RWPE1 (cell line): Measurements from ENCODE around the gene EEIG1.

Experiments
- CTCF ChIA-PET: fragments of 350-600 bp; sonication (Branson Sonifier 250); formaldehyde crosslinking; extraction: SDS; loops from one replicate; lab custom pipeline; 2021; lab: Yijun Ruan, JAX
- POLR2A ChIA-PET: fragments of 400-600 bp; formaldehyde crosslinking; extraction: SDS; loops from one replicate; lab custom pipeline; 2020; ENCODE audit warnings: antibody characterized with exemption; ENCODE audit not compliant: low non-redundant PET; lab: Yijun Ruan, JAX
- DNase-seq: peaks from one replicate; pipeline ENCODE4 v3.0.0; 2012; ENCODE audit warnings: low spot score
- H3K27ac ChIP-seq: fragments of 450-650 bp; 2 replicates; pipeline ENCODE4 v1.5.1; 2017
- TF ChIP-seq, protein P1 (sequence below): fragments of 450-650 bp; conservative IDR thresholded peaks from 2 replicates; pipeline ENCODE4 v1.5.1; 2017; ENCODE audit warnings: low read depth, mild to moderate bottlenecking

EEIG1 gene

GRCh38 chr9:127936347-127936852 is 44.4 kb downstream of the EEIG1 start:
- ChIA-PET CTCF (no interaction called here), POLR2A (no interaction called here)
- DNase-seq = no peak
- TF ChIP-seq, protein P1, sequence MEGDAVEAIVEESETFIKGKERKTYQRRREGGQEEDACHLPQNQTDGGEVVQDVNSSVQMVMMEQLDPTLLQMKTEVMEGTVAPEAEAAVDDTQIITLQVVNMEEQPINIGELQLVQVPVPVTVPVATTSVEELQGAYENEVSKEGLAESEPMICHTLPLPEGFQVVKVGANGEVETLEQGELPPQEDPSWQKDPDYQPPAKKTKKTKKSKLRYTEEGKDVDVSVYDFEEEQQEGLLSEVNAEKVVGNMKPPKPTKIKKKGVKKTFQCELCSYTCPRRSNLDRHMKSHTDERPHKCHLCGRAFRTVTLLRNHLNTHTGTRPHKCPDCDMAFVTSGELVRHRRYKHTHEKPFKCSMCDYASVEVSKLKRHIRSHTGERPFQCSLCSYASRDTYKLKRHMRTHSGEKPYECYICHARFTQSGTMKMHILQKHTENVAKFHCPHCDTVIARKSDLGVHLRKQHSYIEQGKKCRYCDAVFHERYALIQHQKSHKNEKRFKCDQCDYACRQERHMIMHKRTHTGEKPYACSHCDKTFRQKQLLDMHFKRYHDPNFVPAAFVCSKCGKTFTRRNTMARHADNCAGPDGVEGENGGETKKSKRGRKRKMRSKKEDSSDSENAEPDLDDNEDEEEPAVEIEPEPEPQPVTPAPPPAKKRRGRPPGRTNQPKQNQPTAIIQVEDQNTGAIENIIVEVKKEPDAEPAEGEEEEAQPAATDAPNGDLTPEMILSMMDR = no peak
- H3K27ac ChIP-seq = peak overlapping the region; percentile 75

DNA sequence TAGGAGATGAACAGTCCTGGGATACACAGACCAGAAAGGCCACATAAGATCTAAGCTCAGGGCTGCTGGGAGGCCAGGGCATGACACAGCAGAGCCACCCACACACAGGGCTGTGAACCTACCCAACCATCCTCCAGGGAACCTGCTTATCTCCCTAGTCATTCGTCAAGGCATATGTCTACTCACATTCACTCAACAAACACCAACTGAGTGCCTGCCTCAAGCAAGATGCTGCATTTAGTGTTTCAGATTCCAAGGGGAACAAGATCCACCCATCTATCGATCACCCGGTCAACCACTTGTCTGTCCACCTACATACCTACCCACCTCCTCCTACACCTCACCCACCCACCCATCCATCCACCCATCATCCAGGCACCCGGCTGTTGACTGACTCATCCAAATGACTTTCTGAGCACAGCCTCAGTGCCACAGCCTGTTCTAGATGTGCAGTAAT is 45.0 kb downstream of the EEIG1 start:
- H3K27ac ChIP-seq = peak overlapping the region; percentile 75
- no peak for DNase-seq
- ChIA-PET CTCF (interaction anchor here (0.5 kb wide), 1 partner anchor 180 kb away, joined by 4 read pairs; no protein-coding TSS in a partner anchor), POLR2A (interaction anchor here (0.5 kb wide), 1 partner anchor 100 kb away, joined by 12 read pairs; no protein-coding TSS in a partner anchor)
- TF ChIP-seq, protein P1 = no peak

- ChIA-PET CTCF (interaction anchor here (0.6 to 0.9 kb wide), 2 partner anchors 100 to 770 kb away, joined by 4 to 6 read pairs; no protein-coding TSS in a partner anchor), POLR2A (interaction anchor here (0.5 kb wide), 1 partner anchor 101 kb away, joined by 12 read pairs; no protein-coding TSS in a partner anchor)
- peak overlapping the region; percentile 75 for H3K27ac ChIP-seq
- TF ChIP-seq, protein P1 = no peak
- DNase-seq = no peak
Observed at GRCh38 chr9:127934986-127935385, 45.8 kb downstream of the EEIG1 start.

DNA sequence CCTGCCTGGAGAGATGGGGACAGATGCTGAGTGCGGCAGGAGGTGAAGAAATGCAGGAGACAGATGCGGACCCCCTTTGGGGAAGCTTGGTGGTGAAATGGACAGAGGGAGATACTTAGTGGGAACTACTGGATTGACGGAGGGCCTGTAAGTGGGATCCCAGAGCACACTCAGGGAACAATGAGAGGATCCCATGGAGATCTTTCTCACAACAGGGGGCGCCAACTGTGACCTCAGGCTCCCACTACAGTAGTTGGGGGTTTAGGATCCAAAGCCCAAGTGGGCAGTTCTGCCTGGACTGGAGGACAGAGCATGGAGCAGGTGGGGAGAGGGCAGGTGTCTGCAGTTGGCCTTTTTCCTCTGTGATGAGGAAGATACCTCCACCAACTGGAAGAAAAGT is 46.5 kb downstream of the EEIG1 start:
- H3K27ac ChIP-seq = peak overlapping the region; percentile 75
- CTCF ChIA-PET = interaction anchor here (0.6 to 1.2 kb wide), 2 partner anchors 8 to 771 kb away, joined by 4 to 6 read pairs; no protein-coding TSS in a partner anchor
- no peak for DNase-seq
- POLR2A ChIA-PET = no interaction called here
- TF ChIP-seq, protein P1 = no peak

- TF ChIP-seq, protein P1 = no peak
- H3K27ac ChIP-seq = peak overlapping the region; percentile 75
- ChIA-PET CTCF (interaction anchor here (0.5 to 3.4 kb wide), 5 partner anchors 10 to 160 kb away, joined by 3 to 15 read pairs (median 4); no protein-coding TSS in a partner anchor), POLR2A (no interaction called here)
- DNase-seq = peak; percentile 62
Observed at GRCh38 chr9:127931092-127931881, 49.5 kb downstream of the EEIG1 start.
